ENCODE measurements around the gene PTK6. TPM values are rescaled to one million over a fixed set of nuclear protein-coding genes. Genes with fewer than 3 reads are reported as not detected.

Gene PTK6
- total RNA-seq, 1 donor from 2014 or later: under 0.01 TPM

DNA sequence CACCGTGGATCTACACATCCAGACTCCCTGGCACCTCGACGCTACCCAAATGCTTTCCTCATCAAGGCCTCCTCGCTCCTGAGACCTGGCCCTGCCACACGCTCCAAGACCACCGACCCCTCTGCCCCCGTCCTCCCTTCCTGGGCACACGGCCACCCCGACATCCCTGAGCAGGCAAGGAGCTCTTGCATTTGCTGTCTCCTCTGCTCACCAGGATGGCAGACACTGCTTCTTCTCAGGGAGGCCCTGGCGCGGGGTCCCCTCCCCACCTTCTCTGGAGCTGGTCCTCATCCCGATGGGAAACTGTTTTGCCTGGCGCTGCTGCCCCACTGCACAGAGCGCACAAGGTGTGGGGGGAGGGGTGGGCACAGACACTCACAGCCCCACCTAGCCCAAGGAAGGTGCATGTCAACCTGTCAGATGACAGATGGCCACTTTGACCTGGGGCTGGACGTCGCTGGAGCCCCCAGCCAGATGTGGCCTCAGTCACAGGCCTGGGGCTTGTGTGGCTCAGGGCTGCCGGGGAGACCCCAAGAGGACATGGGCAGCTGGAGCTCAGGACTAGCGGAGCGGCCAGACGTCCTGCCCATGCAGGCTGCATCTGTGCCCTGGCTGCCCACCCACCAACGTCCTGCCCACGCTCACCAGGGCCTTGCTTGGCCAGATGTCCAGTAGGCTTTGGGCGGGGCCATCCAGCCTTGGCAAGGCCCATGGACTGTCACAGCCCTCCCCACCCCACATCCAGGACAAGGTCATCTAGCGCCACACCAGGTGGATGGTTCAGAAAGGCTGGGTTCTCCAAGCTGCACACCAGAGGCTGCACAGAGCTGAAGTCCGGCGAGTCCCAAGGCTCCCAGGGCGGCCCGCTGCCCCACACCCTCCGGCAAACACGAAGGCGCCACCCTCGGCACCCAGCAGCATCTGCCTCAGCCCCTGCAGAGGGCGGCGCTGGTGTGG, 58.6 kb downstream of the PTK6 start:
- DNase-seq (ENCODE audit: low read depth in 2 of 2): no peak

Other genes with a start within 250 kb of the PTK6 start
- 0.13 TPM in 1 of 2 replicates, not detected in the other for gene COL20A1, start 244.2 kb downstream of the PTK6 start, total RNA-seq
- gene CHRNA4, start 176.0 kb downstream of the PTK6 start, total RNA-seq: 0.13 TPM in 2 replicates
- not detected in 2 replicates for gene KCNQ2, start 64.7 kb downstream of the PTK6 start, total RNA-seq
- gene EEF1A2, start 38.3 kb downstream of the PTK6 start, total RNA-seq: 9.2 and 22.0 TPM in 2 replicates
- 16.3 and 36.2 TPM in 2 replicates for gene PPDPF, start 16.6 kb downstream of the PTK6 start, total RNA-seq
- not detected in 2 replicates for gene SRMS, start 10.4 kb upstream of the PTK6 start, total RNA-seq
- 1.1 and 1.3 TPM in 2 replicates for gene FNDC11, start 16.8 kb upstream of the PTK6 start, total RNA-seq
- gene HELZ2, start 36.9 kb upstream of the PTK6 start, total RNA-seq: 25.7 and 30.1 TPM in 2 replicates
- 6.3 and 9.4 TPM in 2 replicates for gene GMEB2, start 89.7 kb upstream of the PTK6 start, total RNA-seq
- gene STMN3, start 116.0 kb upstream of the PTK6 start, total RNA-seq: 0.38 and 0.51 TPM in 2 replicates
- 6.0 and 6.1 TPM in 2 replicates for gene RTEL1, start 120.9 kb upstream of the PTK6 start, total RNA-seq
- 3.9 and 15.4 TPM in 2 replicates for gene TNFRSF6B, start 159.3 kb upstream of the PTK6 start, total RNA-seq
- gene ARFRP1, start 170.6 kb upstream of the PTK6 start, total RNA-seq: 22.5 and 38.1 TPM in 2 replicates
- gene ZGPAT, start 170.7 kb upstream of the PTK6 start, total RNA-seq: 10.1 and 13.8 TPM in 2 replicates
- 0.90 and 1.5 TPM in 2 replicates for gene LIME1, start 199.3 kb upstream of the PTK6 start, total RNA-seq
- gene SLC2A4RG, start 202.4 kb upstream of the PTK6 start, total RNA-seq: 5.9 and 9.2 TPM in 2 replicates